ENCODE results near the gene COQ2.

DNA sequence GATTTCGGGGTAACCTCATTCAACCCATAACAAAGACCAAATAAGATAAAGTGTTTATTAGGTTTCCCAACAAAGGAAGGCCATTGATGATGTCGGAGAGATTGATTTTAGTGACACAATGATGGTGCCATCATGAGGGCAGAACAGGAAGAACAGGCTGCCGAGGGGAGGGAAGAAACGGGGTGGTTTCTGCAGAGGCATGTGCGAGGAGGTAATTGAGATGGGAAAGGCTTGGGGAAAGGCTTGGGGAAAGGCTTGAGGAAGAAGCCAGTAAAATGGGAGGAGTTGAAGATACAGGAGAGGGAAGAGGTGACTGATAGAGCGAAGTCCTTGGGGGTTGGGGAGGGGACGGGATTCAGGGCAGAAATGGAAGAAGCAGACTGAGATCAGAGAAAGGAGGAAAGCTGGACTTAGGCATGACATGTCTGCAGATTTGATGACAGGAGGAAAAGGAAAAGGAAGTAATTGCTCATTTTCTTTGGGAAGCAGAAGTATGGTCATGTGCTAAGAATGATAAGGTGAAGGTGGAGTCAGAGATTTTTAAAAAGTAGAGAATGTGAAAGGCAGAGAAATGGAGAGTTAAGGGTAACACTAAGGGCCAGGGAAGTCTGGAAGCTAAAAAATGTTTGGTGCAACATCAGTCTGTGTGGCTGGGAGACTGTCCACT lies 44.1 kb upstream of the COQ2 start:
- TF ChIP-seq EP300 (IDR thresholded peaks at IDR 0.05) (no peak), POLR2A (IDR thresholded peaks at IDR 0.05) (no peak), POLR2AphosphoS5 (IDR thresholded peaks at IDR 0.05) (no peak)
- TF ChIP-seq, protein P1, sequence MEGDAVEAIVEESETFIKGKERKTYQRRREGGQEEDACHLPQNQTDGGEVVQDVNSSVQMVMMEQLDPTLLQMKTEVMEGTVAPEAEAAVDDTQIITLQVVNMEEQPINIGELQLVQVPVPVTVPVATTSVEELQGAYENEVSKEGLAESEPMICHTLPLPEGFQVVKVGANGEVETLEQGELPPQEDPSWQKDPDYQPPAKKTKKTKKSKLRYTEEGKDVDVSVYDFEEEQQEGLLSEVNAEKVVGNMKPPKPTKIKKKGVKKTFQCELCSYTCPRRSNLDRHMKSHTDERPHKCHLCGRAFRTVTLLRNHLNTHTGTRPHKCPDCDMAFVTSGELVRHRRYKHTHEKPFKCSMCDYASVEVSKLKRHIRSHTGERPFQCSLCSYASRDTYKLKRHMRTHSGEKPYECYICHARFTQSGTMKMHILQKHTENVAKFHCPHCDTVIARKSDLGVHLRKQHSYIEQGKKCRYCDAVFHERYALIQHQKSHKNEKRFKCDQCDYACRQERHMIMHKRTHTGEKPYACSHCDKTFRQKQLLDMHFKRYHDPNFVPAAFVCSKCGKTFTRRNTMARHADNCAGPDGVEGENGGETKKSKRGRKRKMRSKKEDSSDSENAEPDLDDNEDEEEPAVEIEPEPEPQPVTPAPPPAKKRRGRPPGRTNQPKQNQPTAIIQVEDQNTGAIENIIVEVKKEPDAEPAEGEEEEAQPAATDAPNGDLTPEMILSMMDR (IDR thresholded peaks at IDR 0.05), result no peak

All from sigmoid colon (tissue), 4 donors.